ENCODE measurements around the gene SH2D3A.
A peak's percentile ranks its signal among the peaks of the same experiment; 100 is the strongest.
"Not testable (repeated sequence)": the region's sequence is repeated elsewhere in the genome, so short reads cannot be mapped to it uniquely, and the experiment has no call there.

Gene SH2D3A

DNA sequence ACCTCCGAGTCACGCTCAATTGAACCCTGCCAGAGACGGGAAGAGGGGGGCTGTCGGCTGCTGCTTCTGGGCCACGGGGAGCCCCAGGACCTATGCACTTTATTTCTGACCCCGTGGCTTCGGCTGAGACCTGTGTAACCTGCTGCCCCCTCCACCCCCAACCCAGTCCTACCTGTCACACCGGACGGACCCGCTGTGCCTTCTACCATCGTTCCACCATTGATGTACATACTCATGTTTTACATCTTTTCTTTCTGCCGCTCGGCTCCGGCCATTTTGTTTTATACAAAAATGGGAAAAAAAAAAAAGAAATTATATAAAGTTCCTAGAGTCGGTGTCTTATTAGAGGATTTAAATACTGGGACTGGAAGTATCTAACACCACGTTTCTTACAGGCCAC is 16.0 kb downstream of the SH2D3A start:
- DNase-seq, result no peak
- H3K27me3 ChIP-seq, result no peaks in the 10 kb centered on the region
- H3K4me1 ChIP-seq, result peaks cover 0 to 12% (median 8%) of the 10 kb centered on the region in 4 donors
- no peak overlapping the region for H3K27ac ChIP-seq
- TF ChIP-seq, protein P1, sequence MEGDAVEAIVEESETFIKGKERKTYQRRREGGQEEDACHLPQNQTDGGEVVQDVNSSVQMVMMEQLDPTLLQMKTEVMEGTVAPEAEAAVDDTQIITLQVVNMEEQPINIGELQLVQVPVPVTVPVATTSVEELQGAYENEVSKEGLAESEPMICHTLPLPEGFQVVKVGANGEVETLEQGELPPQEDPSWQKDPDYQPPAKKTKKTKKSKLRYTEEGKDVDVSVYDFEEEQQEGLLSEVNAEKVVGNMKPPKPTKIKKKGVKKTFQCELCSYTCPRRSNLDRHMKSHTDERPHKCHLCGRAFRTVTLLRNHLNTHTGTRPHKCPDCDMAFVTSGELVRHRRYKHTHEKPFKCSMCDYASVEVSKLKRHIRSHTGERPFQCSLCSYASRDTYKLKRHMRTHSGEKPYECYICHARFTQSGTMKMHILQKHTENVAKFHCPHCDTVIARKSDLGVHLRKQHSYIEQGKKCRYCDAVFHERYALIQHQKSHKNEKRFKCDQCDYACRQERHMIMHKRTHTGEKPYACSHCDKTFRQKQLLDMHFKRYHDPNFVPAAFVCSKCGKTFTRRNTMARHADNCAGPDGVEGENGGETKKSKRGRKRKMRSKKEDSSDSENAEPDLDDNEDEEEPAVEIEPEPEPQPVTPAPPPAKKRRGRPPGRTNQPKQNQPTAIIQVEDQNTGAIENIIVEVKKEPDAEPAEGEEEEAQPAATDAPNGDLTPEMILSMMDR (IDR thresholded peaks at IDR 0.05), result no peak
- H3K9me3 ChIP-seq, result no peaks in the 10 kb centered on the region
- peaks cover 55 to 92% (median 65%) of the 10 kb centered on the region in 3 donors for H3K36me3 ChIP-seq
- intact Hi-C loops (cut with DNase I; ENCODE audit: low total_unique reads), result loop anchor here (10.0 kb wide), 1 partner anchor 116 kb away; no protein-coding TSS in a partner anchor
- H3K4me3 ChIP-seq, result no peak overlapping the region

DNA sequence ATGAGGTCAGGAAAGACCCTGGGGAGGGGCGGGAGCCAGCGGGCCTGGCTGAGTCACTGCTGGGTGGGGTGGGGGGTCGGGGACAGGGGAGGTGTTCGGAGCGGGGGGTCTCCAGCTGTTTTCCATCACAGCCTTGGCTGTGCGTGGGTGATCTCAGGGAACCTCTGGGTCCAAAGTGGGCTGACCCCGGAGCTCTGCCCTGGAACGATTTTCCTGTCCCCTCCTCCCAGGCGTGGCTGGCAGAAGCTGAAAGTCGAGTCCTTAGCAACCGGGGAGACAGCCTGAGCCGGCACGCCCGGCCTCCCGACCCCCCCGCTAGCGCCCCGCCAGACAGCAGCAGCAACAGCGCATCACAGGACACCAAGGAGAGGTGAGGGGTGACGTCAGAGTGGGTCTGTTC is 17.2 kb downstream of the SH2D3A start:
- no peak overlapping the region for H3K4me3 ChIP-seq
- intact Hi-C loops (cut with DNase I; ENCODE audit: low total_unique reads), result loop anchor here (10.0 kb wide), 1 partner anchor 115 kb away; no protein-coding TSS in a partner anchor
- peaks cover 61 to 96% (median 75%) of the 10 kb centered on the region in 3 donors for H3K36me3 ChIP-seq
- no peaks in the 10 kb centered on the region for H3K9me3 ChIP-seq
- TF ChIP-seq, protein P1 (IDR thresholded peaks at IDR 0.05), result no peak
- peaks cover 0 to 23% (median 19%) of the 10 kb centered on the region in 4 donors for H3K4me1 ChIP-seq
- H3K27me3 ChIP-seq, result no peaks in the 10 kb centered on the region
- no peak for DNase-seq
- peak overlapping the region in 1 of 2 donors; percentile 4 for H3K27ac ChIP-seq

DNA sequence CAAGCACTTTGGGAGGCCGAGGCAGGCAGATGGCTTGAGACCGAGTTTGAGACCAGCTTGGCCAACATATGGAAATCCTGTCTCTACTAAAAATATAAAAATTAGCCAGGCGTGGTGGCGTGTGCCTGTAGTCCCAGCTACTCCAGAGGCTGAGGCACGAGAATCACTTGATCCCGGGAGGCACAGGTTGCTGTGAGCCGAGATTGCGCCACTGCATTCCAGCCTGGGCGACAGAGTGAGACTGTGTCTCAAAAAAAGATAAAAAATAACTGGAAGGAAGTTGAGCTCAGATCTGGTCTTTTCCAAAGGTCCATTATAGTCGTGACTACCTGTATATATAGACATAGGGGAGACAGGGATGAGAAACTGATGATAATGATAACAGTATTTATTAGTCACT is 18.7 kb downstream of the SH2D3A start:
- H3K4me3 ChIP-seq; intact Hi-C loops (cut with DNase I; ENCODE audit: low total_unique reads); H3K9me3 ChIP-seq; H3K27me3 ChIP-seq; DNase-seq: not testable (repeated sequence)
- peaks cover 0 to 36% (median 32%) of the 10 kb centered on the region in 4 donors for H3K4me1 ChIP-seq
- peaks cover 61 to 93% (median 80%) of the 10 kb centered on the region in 3 donors for H3K36me3 ChIP-seq
- peak overlapping the region in 1 of 2 donors; percentile 10 for H3K27ac ChIP-seq

DNA sequence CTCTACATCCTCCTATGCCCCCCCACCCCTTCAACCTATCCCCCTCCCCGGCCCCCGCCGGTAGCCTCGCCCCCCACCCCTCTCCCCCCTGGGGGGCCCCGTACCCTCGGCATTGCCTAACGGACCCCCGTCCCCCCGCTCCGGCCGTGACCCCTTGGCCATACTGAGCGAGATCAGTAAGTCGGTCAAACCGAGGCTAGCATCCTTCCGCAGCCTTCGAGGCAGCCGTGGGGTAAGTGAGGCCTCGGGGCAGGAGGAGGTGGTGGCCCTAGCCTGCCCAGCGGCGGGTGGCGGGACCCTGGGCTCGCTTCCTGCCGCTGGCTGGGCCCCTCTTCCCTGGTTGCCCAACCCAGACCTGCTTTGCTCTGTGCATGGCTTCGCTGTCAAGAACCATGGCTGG is 21.3 kb downstream of the SH2D3A start:
- TF ChIP-seq, protein P1 (IDR thresholded peaks at IDR 0.05), result no peak
- H3K27me3 ChIP-seq, result no peaks in the 10 kb centered on the region
- no peaks in the 10 kb centered on the region for H3K9me3 ChIP-seq
- no peak overlapping the region for H3K4me3 ChIP-seq
- intact Hi-C loops (cut with DNase I; ENCODE audit: low total_unique reads), result no loop called here
- H3K27ac ChIP-seq, result peak overlapping the region; percentile 67 to 97
- no peak for DNase-seq
- H3K36me3 ChIP-seq, result peaks cover 60 to 84% (median 70%) of the 10 kb centered on the region in 3 donors
- peaks cover 0 to 53% (median 47%) of the 10 kb centered on the region in 4 donors for H3K4me1 ChIP-seq

DNA sequence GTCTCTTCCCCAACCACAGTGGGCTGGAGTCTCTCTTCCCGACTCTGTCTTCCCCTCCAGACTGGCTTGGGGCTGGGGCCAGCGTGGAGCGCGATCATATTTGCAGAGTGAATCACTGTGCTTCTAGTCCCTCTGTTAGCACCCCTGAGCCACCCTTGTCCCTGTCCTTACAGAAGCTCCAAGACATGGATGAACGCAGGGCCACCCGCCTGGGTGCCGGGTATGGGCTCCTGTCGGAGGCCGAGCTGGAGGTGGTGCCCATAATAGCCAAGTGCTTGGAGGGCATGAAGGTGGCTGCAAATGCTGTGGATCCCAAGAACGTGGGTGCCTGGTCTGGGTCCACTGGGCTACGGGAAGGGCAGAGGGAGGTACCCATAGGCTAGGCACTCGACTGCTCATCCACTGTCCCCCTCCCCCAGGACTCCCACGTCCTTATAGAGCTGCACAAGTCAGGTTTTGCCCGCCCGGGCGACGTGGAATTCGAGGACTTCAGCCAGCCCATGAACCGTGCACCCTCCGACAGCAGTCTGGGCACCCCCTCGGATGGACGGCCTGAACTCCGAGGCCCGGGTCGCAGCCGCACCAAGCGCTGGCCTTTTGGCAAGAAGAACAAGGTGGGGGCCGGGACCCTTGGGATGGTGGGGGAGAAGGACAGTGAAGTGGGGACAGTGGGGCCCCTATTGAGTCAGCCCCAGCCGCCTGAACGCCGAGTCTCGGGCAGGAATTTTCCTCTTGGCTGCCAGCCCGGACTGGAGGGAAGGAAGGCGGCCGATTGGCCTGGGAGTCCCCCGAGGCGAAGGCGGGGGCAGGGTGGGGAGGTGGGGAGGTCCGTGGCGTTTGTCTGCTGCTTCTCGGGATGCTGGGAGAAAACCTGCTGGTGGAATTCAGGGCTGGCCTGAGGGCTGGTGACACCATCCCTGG is 22.6 kb downstream of the SH2D3A start:
- TF ChIP-seq, protein P1 (IDR thresholded peaks at IDR 0.05), result no peak
- Histone ChIP-seq H3K9me3 (no peaks in the 10 kb centered on the region), H3K27me3 (no peaks in the 10 kb centered on the region), H3K36me3 (peaks cover 47 to 71% (median 57%) of the 10 kb centered on the region in 3 donors), H3K27ac (peak overlapping the region; percentile 67 to 97), H3K4me1 (peaks cover 0 to 54% (median 47%) of the 10 kb centered on the region in 4 donors), H3K4me3 (peak overlapping the region; percentile 18 to 31)
- intact Hi-C loops (cut with DNase I; ENCODE audit: low total_unique reads), result no loop called here
- DNase-seq, result peak; percentile 86 to 97
